ENCODE measurements around the gene FAM114A1.
"Not testable (repeated sequence)": the region's sequence is repeated elsewhere in the genome, so short reads cannot be mapped to it uniquely, and the experiment has no call there.

The FAM114A1 gene

DNA sequence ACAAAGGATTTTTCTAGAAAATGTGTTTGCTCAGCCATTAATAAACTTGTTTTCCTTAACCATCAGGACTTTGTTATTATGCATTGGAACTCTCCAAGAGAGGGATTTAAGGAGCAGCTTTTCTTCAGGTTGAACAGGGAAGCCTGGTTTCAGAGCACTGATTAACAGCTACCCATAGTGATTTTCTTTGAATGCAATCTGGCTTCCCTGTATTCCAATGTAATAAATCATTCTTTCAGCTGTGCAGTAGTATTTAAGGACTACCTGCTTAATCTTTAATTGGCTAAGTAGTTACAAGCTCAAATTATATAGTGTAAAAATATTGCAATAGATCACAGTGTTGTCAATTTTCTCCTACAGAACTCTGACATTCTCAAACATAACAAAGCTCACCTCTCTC lies 87.1 kb downstream of the FAM114A1 start:
- H3K4me3 Mint-ChIP-seq, result no peak overlapping the region
- peaks cover 3% of the 10 kb centered on the region for H3K9me3 Mint-ChIP-seq
- no peak for ATAC-seq
- H3K27ac Mint-ChIP-seq, result no peak overlapping the region
- no peak for DNase-seq (ENCODE audit: low spot score in 2 of 2)
- no peaks in the 10 kb centered on the region for H3K36me3 Mint-ChIP-seq
- peaks cover 10% of the 10 kb centered on the region for H3K4me1 Mint-ChIP-seq

DNA sequence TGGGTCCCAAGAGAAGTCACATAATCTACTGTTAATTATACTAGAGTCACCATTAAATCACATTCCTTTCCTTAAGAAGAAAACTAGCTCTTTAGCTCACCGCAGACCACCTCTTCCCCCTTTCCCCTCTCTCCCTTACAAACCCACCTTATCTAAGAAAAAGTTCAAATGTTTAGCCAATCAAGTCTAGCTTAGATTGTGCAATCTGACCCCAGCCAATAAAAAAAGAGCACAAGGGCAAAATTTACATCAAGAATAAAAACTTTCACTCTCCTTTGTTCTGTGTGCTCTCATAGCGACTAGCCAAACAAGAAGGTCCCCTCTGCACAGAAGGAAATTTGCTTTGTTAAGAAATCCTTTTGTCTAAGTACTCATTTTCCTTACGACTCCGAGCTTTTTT lies 88.4 kb downstream of the FAM114A1 start:
- Mint-ChIP-seq H3K36me3 (no peaks in the 10 kb centered on the region), H3K4me3 (no peak overlapping the region), H3K4me1 (no peaks in the 10 kb centered on the region), H3K9me3 (peaks cover 3% of the 10 kb centered on the region), H3K27ac (no peak overlapping the region)
- DNase-seq (ENCODE audit: low spot score in 2 of 2), result no peak
- ATAC-seq, result no peak

DNA sequence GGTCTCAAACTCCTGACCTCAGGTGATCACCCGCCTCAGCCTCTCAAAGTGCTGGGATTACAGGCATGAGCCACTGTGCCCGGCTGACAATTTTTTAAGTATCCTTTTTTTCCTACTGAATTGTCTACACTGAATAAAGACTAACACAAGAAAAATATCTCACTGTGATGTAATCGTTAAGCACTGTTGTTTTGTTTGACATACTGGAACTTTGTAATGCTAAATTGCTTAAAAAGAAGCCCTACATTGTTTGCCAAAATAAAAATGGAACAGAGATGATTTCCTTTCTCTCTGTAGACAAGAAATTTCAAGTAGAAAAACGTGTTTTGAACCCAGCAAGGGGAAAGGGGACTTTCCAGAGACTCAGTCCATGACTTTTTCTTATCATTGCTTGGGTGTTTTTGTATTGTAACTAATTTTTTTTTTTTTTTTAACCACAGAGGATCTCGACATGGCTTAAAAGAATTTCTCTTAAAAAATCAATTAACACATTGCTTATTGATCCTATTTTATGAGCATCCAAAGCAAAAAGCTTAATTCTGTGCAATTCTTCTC lies 89.7 kb downstream of the FAM114A1 start:
- peaks cover 9% of the 10 kb centered on the region for H3K9me3 Mint-ChIP-seq
- DNase-seq (ENCODE audit: low spot score in 2 of 2) (no peak), ATAC-seq (no peak)
- no peak overlapping the region for H3K4me3 Mint-ChIP-seq
- H3K4me1 Mint-ChIP-seq, result no peaks in the 10 kb centered on the region
- no peaks in the 10 kb centered on the region for H3K36me3 Mint-ChIP-seq
- no peak overlapping the region for H3K27ac Mint-ChIP-seq

DNA sequence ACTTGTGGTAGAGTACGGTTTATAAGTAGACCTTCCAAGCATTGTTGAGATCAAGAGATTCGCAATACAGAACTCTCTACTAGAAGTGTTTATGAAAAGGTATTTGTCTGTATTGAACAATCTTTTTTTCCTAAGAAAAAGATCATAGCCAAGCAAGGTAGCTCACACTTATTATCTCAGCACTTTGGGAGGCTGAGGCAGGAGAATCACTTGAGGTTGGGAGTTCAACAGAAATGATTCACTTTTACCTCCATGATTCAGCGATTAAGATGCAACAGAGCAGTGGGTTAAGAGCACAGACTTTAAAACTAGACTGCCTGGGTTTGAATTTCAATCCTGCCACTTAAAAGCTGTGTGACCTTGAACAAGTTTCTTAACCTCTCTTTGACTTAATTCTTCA lies 90.3 kb downstream of the FAM114A1 start:
- ATAC-seq, result peak; percentile 70
- no peak for DNase-seq (ENCODE audit: low spot score in 2 of 2)

DNA sequence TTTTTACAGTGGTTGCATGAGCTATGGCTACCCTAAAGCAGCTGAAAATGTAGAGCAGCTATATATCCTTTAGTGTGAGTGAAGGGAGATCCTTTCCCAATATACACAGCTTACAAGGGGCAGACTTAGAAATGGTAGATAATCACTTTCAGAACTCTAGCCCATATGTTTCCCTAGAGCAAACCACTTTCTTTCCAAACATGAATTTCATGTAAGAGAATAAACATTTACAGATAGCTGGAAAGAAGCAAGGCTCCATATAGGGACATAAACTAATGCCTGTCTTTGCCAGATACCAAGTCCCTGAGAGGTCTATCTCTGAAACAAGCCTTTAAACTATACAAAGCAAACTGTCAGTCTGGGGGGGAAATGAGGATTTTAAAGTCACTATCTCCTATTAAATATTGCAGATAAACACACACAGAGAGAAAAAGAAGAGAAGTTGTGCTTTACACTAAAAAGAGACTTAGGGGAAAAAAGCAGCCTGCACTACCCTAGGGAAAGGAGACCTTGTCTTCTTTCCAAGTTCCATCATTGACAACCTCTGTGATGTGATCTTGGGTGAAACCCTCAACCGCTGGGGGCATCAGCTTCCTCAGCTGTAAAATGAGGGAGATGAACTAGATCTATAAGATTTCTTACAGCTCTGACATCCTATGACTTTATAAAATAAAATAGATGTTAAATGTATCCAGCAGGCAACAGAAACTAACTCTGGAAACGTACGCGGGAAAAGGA lies 91.0 kb downstream of the FAM114A1 start:
- no peaks in the 10 kb centered on the region for H3K36me3 Mint-ChIP-seq
- H3K4me1 Mint-ChIP-seq, result no peaks in the 10 kb centered on the region
- H3K9me3 Mint-ChIP-seq, result peaks cover 9% of the 10 kb centered on the region
- no peak overlapping the region for H3K4me3 Mint-ChIP-seq
- H3K27ac Mint-ChIP-seq, result no peak overlapping the region
- no peak for DNase-seq (ENCODE audit: low spot score in 2 of 2)
- peak; percentile 42 for ATAC-seq

More for the DNA sequence above, 90.3 kb downstream of the FAM114A1 start:
- Mint-ChIP-seq H3K27ac (no peak overlapping the region), H3K9me3 (peaks cover 9% of the 10 kb centered on the region), H3K36me3 (no peaks in the 10 kb centered on the region), H3K4me3 (no peak overlapping the region), H3K4me1 (no peaks in the 10 kb centered on the region)

DNA sequence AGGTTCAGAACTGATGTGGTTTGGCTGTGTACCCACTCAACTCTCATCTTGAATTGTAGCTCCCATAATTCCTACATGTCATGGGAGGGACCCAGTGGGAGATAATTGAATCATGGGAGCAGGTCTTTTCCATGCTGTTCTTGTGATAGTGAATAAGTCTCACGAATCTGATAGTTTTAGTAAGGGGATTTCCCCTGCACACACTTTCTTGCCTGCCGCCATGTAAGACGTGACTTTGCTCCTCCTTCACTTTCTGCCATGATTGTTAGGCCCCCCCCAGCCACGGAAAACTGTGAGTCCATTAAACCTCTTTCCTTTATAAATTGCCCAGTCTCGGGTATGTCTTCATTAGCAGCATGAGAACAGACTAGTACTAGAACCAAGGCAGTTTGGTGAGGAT lies 91.6 kb downstream of the FAM114A1 start:
- not testable (repeated sequence) for DNase-seq (ENCODE audit: low spot score in 2 of 2); H3K36me3 Mint-ChIP-seq; H3K9me3 Mint-ChIP-seq; ATAC-seq; H3K4me1 Mint-ChIP-seq; H3K4me3 Mint-ChIP-seq; H3K27ac Mint-ChIP-seq

DNA sequence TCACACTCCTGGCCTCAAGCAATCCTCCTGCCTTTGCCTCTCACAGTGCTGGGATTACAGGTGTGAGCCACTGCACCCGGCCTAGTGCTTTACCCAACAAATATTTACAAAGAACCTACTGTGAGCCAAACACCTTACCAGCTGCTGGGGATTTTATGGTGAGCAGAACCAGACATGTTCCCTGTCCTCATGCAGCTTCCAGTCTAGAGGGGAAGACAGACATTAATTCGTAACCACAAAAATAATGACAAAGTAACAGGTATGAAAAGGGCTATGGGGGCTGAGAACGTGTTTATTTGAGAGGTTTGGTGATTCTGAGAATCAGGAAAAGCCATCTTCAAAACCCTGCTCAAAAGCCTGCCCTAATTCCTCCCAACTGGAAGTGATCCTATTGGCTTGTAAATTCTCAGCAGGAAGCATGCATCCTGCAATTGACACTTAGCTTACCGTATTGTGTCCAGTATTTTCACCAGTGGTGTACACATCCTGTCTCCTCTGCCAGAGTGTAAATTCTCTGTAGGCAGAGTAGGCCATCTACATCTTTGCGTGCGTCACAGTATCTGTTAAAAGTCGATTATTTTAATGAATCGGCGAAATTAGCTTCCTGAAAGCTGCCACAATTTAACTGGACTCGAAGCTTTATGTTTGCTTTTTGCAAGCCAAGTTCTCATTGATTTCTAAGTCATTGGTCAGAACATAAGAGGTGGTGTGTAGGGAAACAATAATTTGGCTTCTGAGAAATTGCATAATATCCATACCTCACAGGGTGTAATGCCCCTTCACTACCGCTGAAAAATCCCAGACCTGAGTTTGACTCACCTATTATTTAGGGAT lies 97.6 kb downstream of the FAM114A1 start:
- peaks cover 6% of the 10 kb centered on the region for H3K9me3 Mint-ChIP-seq
- DNase-seq (ENCODE audit: low spot score in 2 of 2) (no peak), ATAC-seq (no peak)
- no peak overlapping the region for H3K27ac Mint-ChIP-seq
- H3K4me3 Mint-ChIP-seq, result no peak overlapping the region
- H3K4me1 Mint-ChIP-seq, result no peaks in the 10 kb centered on the region
- peaks cover 17% of the 10 kb centered on the region for H3K36me3 Mint-ChIP-seq

DNA sequence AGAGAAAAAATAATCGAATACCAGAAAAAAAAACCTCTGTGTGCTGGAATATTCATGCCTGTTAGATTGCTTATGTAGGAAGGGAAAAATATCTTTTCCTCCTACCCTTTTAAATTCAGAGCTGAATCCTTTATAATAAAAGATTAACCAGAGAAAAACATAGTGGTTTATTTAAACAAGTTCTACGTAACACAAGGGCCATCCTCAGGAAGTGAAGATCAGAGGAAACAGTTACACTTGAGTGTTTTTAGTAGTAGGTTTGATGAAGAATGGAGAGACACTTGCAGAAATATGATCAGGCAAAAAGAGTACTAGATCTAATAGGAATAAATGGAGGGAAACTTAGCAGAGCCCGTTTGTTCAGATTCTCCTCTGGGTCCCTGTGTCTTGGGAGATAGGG lies 98.3 kb downstream of the FAM114A1 start:
- Mint-ChIP-seq H3K27ac (no peak overlapping the region), H3K4me3 (no peak overlapping the region), H3K4me1 (no peaks in the 10 kb centered on the region), H3K36me3 (peaks cover 17% of the 10 kb centered on the region), H3K9me3 (peaks cover 6% of the 10 kb centered on the region)
- no peak for DNase-seq (ENCODE audit: low spot score in 2 of 2)
- ATAC-seq, result no peak

DNA sequence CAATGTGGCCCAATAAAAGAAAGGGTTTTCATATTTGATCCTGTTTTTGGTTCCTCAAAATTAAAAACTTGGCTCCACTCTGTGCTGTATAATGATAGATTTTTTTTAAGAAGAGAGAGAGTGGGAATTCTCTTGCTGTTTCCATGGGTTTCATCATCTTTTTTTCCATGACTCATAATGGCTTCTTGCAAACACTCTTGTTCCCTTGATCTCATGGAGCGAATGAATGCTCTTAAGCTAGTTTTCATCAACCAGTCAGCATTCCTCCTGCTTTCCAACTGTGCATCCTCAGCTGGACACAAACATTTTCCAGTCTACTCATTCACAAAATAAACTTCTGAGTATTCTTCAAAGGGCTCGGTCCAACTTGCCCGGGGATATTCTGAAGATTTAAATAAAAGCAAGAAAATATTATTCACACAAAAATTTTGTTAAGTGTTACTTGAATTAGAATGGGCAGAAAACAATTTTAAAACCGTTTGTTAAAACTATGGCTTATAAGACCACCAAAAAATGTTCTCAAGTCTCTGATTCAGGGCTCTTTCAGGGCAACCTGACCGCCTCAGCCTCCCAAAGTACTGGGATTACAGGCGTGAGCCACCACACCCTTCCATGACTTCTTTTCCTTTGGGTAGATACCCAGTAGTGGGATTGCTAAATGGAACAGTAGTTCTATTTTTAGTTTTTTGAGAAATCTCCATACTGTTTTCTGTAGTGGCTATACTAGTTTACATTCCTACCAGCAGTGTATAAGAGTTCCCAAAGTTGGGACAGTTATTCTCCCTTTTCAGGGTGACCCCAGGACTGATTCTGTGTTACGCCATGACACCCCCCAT lies 99.9 kb downstream of the FAM114A1 start:
- DNase-seq (ENCODE audit: low spot score in 2 of 2), result no peak
- no peaks in the 10 kb centered on the region for H3K4me1 Mint-ChIP-seq
- no peaks in the 10 kb centered on the region for H3K9me3 Mint-ChIP-seq
- ATAC-seq, result no peak
- H3K27ac Mint-ChIP-seq, result peak overlapping the region; percentile 55
- H3K4me3 Mint-ChIP-seq, result no peak overlapping the region
- peaks cover 17% of the 10 kb centered on the region for H3K36me3 Mint-ChIP-seq

DNA sequence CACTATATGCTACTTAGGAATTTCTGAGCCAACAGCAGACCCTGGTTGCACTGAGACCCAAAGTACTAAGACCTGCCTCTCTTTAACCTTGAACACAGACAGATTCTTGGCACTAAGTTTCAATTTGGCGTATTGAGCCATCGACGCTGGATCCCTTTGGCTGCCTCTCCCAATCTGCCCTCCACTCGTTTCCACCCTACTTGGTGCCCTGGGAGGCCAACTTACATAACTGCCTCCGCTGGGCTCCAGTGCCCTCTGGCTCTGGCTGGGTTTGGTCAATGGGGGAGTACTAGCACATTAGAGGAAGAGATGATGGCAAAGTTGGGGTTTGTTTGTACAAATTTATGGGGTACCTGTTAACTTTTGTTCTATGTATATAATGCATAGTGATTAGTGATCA lies 101.1 kb downstream of the FAM114A1 start:
- no peak for ATAC-seq
- H3K4me1 Mint-ChIP-seq, result no peaks in the 10 kb centered on the region
- H3K36me3 Mint-ChIP-seq, result peaks cover 17% of the 10 kb centered on the region
- H3K4me3 Mint-ChIP-seq, result no peak overlapping the region
- DNase-seq (ENCODE audit: low spot score in 2 of 2), result no peak
- H3K9me3 Mint-ChIP-seq, result no peaks in the 10 kb centered on the region
- H3K27ac Mint-ChIP-seq, result peak overlapping the region; percentile 55

DNA sequence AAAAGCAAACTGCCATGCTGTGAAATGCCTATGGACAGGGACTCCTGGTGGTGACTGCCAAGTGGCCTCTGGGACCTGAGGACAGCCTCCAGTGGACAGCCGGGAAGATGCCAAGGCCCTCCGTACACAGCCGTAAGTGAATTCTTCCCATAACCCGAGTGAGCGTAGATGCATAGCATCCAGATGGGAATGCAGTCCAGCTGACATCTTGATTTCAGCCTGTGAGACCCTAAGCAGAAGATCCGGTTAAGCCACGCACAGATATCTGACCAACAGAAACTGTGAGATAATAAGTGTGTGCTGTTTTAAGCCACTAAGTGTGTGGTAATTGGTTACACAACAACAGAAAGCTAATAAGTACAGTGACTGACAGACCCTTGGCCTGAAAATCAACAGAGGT lies 108.7 kb downstream of the FAM114A1 start:
- no peak overlapping the region for H3K27ac Mint-ChIP-seq
- H3K4me3 Mint-ChIP-seq, result no peak overlapping the region
- DNase-seq (ENCODE audit: low spot score in 2 of 2) (no peak), ATAC-seq (no peak)
- H3K9me3 Mint-ChIP-seq, result no peaks in the 10 kb centered on the region
- no peaks in the 10 kb centered on the region for H3K4me1 Mint-ChIP-seq
- H3K36me3 Mint-ChIP-seq, result peaks cover 17% of the 10 kb centered on the region

DNA sequence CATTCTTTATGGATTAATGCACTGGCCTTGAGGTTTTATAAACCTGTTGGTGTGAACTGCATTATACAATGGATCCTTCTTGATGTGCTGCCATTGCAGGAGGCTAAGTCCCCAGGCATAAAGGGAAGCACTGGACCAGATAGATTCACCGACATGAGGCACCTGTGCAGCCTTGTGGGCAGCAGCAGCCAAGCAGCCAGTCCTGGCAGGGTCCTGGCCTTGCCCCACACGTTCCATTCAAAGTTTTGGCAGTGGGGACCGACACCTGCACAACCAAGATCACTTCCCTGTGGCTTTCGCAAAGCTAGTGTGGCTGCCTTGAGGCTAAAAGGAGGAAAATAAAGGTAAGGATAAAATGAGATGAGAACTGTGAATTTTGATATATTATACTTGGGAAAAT lies 111.5 kb downstream of the FAM114A1 start:
- no peak for DNase-seq (ENCODE audit: low spot score in 2 of 2)
- Mint-ChIP-seq H3K36me3 (peaks cover 24% of the 10 kb centered on the region), H3K27ac (no peak overlapping the region), H3K4me3 (no peak overlapping the region), H3K4me1 (no peaks in the 10 kb centered on the region), H3K9me3 (no peaks in the 10 kb centered on the region)
- ATAC-seq, result no peak

DNA sequence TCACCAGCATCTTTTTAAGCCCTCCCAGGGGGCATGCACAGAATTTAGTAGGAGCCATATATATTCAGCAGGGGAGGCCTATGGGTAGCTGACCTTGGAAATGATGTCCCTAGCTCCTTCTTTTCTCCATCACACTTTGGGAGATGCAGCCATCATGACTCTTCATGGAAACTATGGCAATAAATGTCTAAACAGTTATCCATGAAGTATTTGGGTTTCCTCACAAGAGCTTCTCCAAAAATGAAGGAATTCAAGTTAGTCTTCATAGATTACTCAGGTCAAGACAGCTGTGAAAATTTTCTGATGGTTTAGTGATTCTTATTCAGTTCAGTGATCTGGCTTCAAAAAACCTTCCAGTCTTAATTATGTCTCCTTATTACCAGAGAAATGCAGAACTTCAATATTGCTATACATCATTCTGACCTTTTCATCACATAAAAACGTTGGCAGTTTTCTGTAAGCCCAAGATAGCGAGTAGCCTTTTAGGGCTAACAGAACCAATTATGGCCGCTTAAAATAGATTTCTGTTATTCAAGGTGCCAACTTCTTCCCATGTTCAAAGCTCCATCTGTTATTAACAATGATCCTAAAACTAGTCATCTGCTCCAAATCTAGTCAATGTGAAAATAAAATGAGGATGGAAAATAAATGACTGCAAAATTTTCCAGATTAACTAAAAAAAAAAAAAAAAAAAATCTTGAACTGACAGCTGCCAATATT lies 112.1 kb downstream of the FAM114A1 start:
- Mint-ChIP-seq H3K9me3 (no peaks in the 10 kb centered on the region), H3K4me3 (no peak overlapping the region), H3K4me1 (no peaks in the 10 kb centered on the region), H3K27ac (no peak overlapping the region), H3K36me3 (peaks cover 24% of the 10 kb centered on the region)
- DNase-seq (ENCODE audit: low spot score in 2 of 2) (no peak), ATAC-seq (no peak)

DNA sequence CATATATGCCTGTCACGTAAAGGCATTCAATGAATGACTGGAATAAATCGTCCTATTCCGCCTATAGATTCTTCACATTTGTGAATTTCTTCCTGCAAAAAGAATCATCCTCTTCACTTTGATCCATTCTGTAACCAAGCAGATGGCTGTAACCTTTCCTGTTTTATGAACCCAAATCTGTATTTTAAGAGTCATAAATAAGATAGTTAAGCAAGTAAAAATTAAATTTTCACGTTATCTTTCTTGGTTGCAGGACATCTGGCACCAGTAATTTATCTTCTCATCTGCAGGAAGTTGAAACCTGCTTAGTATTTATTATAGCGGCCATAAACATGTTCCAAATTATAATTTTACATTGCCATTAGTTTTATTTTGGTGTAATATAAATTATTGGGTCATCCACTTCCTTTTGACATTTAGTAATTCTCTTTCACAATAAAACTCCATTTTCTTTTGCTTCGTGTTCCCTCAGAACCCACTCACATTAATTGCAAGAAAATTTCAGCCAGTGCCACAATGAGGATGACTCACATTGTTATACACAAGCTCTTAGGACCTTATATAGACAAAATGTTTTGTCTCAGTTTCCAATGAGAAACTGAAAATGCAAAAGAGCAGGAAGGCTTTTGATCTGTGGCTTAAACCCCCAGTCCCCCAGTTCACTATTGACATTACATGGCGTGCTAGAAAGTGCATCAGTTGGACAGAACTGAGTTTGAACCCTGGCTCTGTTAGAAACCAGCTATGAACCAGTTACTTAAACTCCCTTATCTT lies 113.5 kb downstream of the FAM114A1 start:
- ATAC-seq, result peak; percentile 63
- no peak for DNase-seq (ENCODE audit: low spot score in 2 of 2)
- no peak overlapping the region for H3K27ac Mint-ChIP-seq

More for the DNA sequence above, 113.5 kb downstream of the FAM114A1 start:
- Mint-ChIP-seq H3K4me3 (no peak overlapping the region), H3K9me3 (no peaks in the 10 kb centered on the region), H3K4me1 (peaks cover 4% of the 10 kb centered on the region), H3K36me3 (peaks cover 30% of the 10 kb centered on the region)
